Colonic mucosa (tissue), 4 donors: ENCODE results near the gene GALNT10. TPM values are rescaled to one million over a fixed set of nuclear protein-coding genes. Genes with fewer than 3 reads are reported as not detected.
A peak's percentile ranks its signal among the peaks of the same experiment; 100 is the strongest.

Experiments used
- DNase-seq: peaks from one replicate; pipeline ENCODE4 v3.0.0-alpha.2; 2020
- H3K27ac ChIP-seq: fragments of 200-600 bp; one replicate; pipeline ENCODE4 v1.8.0; 2021
- H3K27me3 ChIP-seq: fragments of 200-600 bp; one replicate; pipeline ENCODE4 v1.8.0; 2021
- H3K36me3 ChIP-seq: fragments of 200-600 bp; one replicate; pipeline ENCODE4 v1.8.0; 2021
- H3K4me1 ChIP-seq: fragments of 200-600 bp; one replicate; pipeline ENCODE4 v1.8.0; 2021; ENCODE audit warnings: mild to moderate bottlenecking
- H3K4me3 ChIP-seq: fragments of 200-600 bp; one replicate; pipeline ENCODE4 v1.8.0; 2021
- H3K9ac ChIP-seq, 2 donors: one replicate each; pipeline ENCODE4 v1.7.0; 2013; ENCODE audit warnings: control low read depth in 2 of 2, low read depth in 2 of 2, low read length in 2 of 2
- H3K9me3 ChIP-seq: fragments of 200-600 bp; one replicate; pipeline ENCODE4 v1.8.0; 2021
- intact Hi-C: fragments of 100-400 bp; cut with DNase I; formaldehyde crosslinking; loops from one replicate; pipeline ENCODE4 v1.14.1; 2022
- total RNA-seq, 2 donors: library from RNA; stranded (reverse); fragmentation: NEBNext Ultra II Directional in 1 of 2; extraction: Animal tissue kit (Norgen Biotek cat#: 25700) in 1 of 2; gene quantifications; one replicate each; pipeline ENCODE4 v1.2.1, GENCODE V29; 2021
- TF ChIP-seq, protein P1 (sequence below): fragments of 200-600 bp; IDR thresholded peaks from one replicate; pipeline ENCODE4 v1.8.0; 2022; ENCODE audit warnings: antibody characterized with exemption, mild to moderate bottlenecking
- donor health status: healthy.
- donor health status: DM: no; HTN: no; CAD: no.
- donor health status: DM: no; HTN: no; CAD: no.

The GALNT10 gene
- total RNA-seq, 2 donors from 2014 or later = 40.0 to 46.7 TPM

DNA sequence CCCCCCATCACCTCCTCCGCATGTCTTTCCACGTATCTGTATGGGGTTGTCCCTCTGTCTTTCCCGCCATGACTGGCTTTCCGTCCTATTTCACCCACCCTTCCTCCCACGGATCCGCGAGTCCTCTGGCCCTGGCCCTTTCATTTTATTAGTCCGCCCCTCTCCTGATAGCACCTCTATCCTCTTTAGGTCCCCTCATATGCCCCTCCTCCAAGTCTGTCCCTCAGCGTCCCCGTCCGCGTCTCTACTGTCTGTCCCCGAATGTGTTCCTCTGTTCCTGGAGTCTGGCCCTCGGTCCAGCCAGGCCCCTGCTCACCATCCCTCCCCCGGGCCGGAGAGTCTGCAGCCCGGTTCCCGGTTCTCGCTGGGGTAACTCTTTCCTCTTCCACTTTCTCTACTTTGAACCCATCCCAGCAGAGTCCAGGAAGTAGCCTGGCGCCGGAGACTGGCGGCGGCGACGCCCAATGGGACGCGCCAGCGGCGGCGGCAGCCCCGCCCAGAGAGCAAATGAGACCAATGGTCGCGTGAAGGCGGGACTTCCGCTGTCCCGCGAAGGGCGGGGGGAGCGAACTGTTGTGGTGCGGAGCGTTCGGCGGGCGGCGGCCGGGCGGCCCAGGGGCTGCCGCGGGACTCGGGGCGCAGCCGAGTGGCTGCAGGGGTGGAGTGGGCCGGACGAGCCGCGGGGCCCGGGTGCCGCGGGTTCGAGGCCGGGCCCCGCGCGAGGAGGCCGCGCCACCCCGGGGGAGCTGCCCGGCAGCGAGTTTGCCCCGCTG lies 255.1 kb downstream of the GALNT10 start, which contains the start of gene SAP30L:
Gene SAP30L (plus strand): TSS at position 576 of the 773 bp plus-strand sequence. CDS start 608 bp downstream, outside the sequence.
- Histone ChIP-seq H3K36me3 (no peaks in the 10 kb centered on the region), H3K9ac (peak within 1 kb of the TSS; percentile 92 to 95), H3K9me3 (no peaks in the 10 kb centered on the region), H3K4me1 (peaks cover 5% of the 10 kb centered on the region), H3K4me3 (peak within 1 kb of the TSS; percentile 90), H3K27me3 (no peaks in the 10 kb centered on the region), H3K27ac (peak within 1 kb of the TSS; percentile 78)
- intact Hi-C loops = no loop called here
- peak; percentile 97 for DNase-seq
- TF ChIP-seq, protein P1, sequence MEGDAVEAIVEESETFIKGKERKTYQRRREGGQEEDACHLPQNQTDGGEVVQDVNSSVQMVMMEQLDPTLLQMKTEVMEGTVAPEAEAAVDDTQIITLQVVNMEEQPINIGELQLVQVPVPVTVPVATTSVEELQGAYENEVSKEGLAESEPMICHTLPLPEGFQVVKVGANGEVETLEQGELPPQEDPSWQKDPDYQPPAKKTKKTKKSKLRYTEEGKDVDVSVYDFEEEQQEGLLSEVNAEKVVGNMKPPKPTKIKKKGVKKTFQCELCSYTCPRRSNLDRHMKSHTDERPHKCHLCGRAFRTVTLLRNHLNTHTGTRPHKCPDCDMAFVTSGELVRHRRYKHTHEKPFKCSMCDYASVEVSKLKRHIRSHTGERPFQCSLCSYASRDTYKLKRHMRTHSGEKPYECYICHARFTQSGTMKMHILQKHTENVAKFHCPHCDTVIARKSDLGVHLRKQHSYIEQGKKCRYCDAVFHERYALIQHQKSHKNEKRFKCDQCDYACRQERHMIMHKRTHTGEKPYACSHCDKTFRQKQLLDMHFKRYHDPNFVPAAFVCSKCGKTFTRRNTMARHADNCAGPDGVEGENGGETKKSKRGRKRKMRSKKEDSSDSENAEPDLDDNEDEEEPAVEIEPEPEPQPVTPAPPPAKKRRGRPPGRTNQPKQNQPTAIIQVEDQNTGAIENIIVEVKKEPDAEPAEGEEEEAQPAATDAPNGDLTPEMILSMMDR = no peak

GRCh38 chr5:154446195-154447088 lies 255.9 kb downstream of the GALNT10 start:
- Histone ChIP-seq H3K4me3 (peak overlapping the region; percentile 90), H3K27ac (peak overlapping the region; percentile 76), H3K36me3 (no peaks in the 10 kb centered on the region), H3K9me3 (no peaks in the 10 kb centered on the region), H3K9ac (peak overlapping the region; percentile 70 to 92), H3K4me1 (peaks cover 5% of the 10 kb centered on the region), H3K27me3 (no peaks in the 10 kb centered on the region)
- DNase-seq = peak; percentile 65
- intact Hi-C loops = no loop called here
- TF ChIP-seq, protein P1 = no peak

GRCh38 chr5:154447089-154447725 lies 256.7 kb downstream of the GALNT10 start:
- H3K36me3 ChIP-seq = no peaks in the 10 kb centered on the region

DNA sequence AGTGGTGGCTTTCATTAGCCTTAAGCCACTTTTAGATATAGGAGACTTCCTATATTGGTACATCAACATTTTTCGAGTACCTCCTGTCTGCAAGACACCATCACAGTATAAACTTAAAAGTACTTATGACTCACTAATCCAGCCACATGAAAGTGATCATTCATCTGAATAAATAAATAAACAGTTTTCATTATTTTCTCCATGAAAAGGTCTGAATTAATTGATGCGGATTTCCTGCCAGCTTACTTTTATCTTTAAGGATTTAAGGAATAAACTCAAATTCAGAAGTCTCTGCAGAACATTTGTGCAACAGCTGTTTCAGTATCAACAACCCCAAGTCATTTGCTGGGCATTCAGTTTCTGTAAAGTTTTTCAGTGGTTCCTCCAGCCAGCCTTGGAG lies 259.3 kb downstream of the GALNT10 start:
- TF ChIP-seq, protein P1 = no peak
- Histone ChIP-seq H3K27ac (no peak overlapping the region), H3K27me3 (no peaks in the 10 kb centered on the region), H3K4me1 (peaks cover 5% of the 10 kb centered on the region), H3K9me3 (no peaks in the 10 kb centered on the region), H3K4me3 (no peak overlapping the region), H3K36me3 (no peaks in the 10 kb centered on the region), H3K9ac (no peak overlapping the region)
- intact Hi-C loops = no loop called here
- no peak for DNase-seq

More at GRCh38 chr5:154447089-154447725, 256.7 kb downstream of the GALNT10 start:
- Histone ChIP-seq H3K27ac (peak overlapping the region; percentile 76), H3K4me1 (peaks cover 5% of the 10 kb centered on the region), H3K9me3 (no peaks in the 10 kb centered on the region), H3K4me3 (peak overlapping the region; percentile 90), H3K9ac (peak overlapping the region; percentile 70 to 92), H3K27me3 (no peaks in the 10 kb centered on the region)
- TF ChIP-seq, protein P1 = no peak
- no peak for DNase-seq
- intact Hi-C loops = no loop called here

GRCh38 chr5:154451957-154452356 lies 261.4 kb downstream of the GALNT10 start:
- TF ChIP-seq, protein P1 = no peak
- no peak overlapping the region for H3K9ac ChIP-seq
- H3K27me3 ChIP-seq = no peaks in the 10 kb centered on the region
- no peak overlapping the region for H3K27ac ChIP-seq
- no peaks in the 10 kb centered on the region for H3K9me3 ChIP-seq
- intact Hi-C loops = no loop called here
- no peak for DNase-seq
- peaks cover 6% of the 10 kb centered on the region for H3K36me3 ChIP-seq
- no peak overlapping the region for H3K4me3 ChIP-seq
- peaks cover 5% of the 10 kb centered on the region for H3K4me1 ChIP-seq
